LNCAP (cell line): ENCODE data around the gene CAMP.

Experiments used
- CTCF ChIP-seq: fragments of 450-650 bp; IDR thresholded peaks from 2 replicates; pipeline ENCODE4 v1.5.1; 2017; ENCODE audit warnings: mild to moderate bottlenecking

The CAMP gene

GRCh38 chr3:48217449-48217848 lies 5.8 kb upstream of the CAMP start:
- TF ChIP-seq CTCF, result no peak

GRCh38 chr3:48218537-48218936 lies 4.8 kb upstream of the CAMP start:
- TF ChIP-seq CTCF, result no peak

GRCh38 chr3:48219543-48219942 lies 3.8 kb upstream of the CAMP start:
- no peak for TF ChIP-seq CTCF

GRCh38 chr3:48220746-48221145 lies 2.5 kb upstream of the CAMP start:
- no peak for TF ChIP-seq CTCF

GRCh38 chr3:48225587-48225986 lies 2.3 kb downstream of the CAMP start:
- TF ChIP-seq CTCF, result no peak

GRCh38 chr3:48226939-48227338 lies 3.6 kb downstream of the CAMP start:
- TF ChIP-seq CTCF, result no peak

GRCh38 chr3:48232232-48232631 lies 8.9 kb downstream of the CAMP start:
- no peak for TF ChIP-seq CTCF

- peak; percentile 63; the same call in 1 of the 2 replicates for TF ChIP-seq CTCF
Measured at GRCh38 chr3:48232734-48233133, 9.4 kb downstream of the CAMP start.
